ENCODE measurements around the gene ARL15.
"Not testable (repeated sequence)": the region's sequence is repeated elsewhere in the genome, so short reads cannot be mapped to it uniquely, and the experiment has no call there.

Gene ARL15

GRCh38 chr5:53982319-53982718 lies 328.1 kb downstream of the ARL15 start:
- DNase-seq (ENCODE audit: low read depth), result not testable (repeated sequence)

GRCh38 chr5:53980061-53980460 lies 330.3 kb downstream of the ARL15 start:
- no peak for DNase-seq (ENCODE audit: low read depth)

- no peak for DNase-seq (ENCODE audit: low read depth)
These were observed 336.4 kb downstream of the ARL15 start for GRCh38 chr5:53974021-53974420.

GRCh38 chr5:53972314-53972713 lies 338.1 kb downstream of the ARL15 start:
- no peak for DNase-seq (ENCODE audit: low read depth)

DNA sequence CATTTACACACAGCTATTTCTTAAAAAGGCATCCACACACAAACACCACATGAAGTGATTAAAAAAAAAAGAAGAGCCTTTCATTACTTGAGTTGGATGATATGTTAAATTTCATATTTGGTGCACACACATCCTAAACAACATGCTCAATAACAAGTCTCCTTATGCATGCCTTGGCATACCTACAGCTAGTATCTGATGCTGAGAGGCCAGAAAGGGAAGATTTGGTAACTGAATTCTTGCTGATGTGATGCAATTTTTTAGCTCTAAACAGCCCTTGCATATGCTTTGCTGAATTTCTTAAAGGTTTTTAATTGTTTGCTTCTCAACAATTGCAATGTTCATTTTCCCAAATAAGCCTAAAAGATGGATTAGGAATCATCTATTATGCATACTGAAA lies 338.8 kb downstream of the ARL15 start:
- DNase-seq (ENCODE audit: low read depth), result no peak

GRCh38 chr5:53971131-53971530 lies 339.2 kb downstream of the ARL15 start:
- DNase-seq (ENCODE audit: low read depth), result no peak

DNA sequence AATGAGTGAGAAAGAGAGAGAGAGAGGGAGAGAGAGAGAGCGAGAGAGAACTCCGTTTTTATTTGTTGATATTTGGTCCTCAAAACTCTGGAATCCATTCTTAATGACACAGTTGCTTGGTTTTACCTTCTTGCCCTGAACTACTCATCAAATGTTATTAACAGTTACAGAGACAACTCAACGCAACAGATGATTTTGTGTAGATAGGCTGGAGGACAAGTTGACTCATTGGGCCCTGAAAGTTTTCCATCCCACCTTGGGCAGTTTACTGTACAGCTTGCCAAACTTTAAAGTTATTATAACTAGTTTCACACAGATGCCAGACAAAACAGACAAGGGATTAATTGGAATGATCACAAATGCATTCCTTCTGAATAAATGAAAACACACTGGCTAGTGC lies 339.9 kb downstream of the ARL15 start:
- no peak for DNase-seq (ENCODE audit: low read depth)

GRCh38 chr5:53969176-53969730 lies 341.1 kb downstream of the ARL15 start:
- no peak for DNase-seq (ENCODE audit: low read depth)

DNA sequence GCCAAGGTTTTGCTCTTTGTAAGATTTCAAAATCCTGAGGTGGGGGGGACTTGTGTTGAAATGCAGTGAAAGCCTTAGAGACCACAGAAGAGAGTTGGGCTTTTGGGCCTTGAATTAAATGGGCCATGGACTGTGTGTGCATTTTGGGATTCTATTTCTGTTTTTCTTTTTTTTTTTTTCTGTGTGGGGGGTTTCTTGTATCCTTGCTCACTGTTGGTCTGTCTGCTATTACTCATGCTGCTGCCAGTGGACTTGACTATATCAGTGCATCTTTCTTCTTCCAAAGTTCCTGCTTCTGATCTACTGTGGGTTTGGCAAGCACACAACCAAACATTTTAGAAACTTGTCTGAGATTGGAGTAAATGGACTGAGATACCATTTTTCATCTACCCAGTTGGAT lies 344.9 kb downstream of the ARL15 start:
- no peak for DNase-seq (ENCODE audit: low read depth)

- no peak for DNase-seq (ENCODE audit: low read depth)
These were observed 346.4 kb downstream of the ARL15 start for GRCh38 chr5:53963958-53964357.

DNA sequence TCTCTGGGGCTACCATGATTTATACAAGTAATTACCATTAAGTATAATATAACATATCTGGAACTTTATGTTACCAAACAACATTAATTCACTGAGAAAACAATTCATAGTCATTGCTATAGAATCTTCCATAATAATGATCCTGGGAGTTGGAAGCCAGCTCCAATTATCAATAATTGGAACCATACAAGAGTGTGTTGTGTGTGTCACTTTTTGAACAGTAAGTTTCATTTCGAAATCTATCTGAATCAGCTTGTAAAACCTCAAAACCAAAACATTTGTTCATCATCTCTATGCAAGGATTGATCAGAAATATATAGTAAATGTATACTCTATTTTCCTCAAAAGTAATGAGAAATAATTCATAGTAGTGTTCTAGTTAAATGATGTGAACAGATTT lies 348.1 kb downstream of the ARL15 start:
- no peak for DNase-seq (ENCODE audit: low read depth)

DNA sequence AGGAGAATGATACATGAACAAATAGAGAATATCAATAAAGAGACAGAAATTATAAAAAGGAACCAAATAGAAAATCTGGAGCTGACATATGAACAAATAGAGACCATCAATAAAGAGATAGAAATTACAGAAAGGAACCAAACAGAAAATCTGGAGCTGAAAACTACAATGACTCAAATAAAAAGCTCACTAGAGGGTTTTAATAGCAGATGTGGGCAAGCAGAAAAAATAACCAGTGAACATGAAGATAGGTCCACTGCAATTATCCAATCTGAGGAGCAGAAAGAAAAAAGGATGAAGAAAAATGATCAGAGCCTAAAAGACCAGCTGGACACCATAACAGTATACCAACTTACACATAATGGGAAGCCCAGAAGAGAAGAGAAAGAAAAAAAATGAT lies 353.7 kb downstream of the ARL15 start:
- no peak for DNase-seq (ENCODE audit: low read depth)

DNA sequence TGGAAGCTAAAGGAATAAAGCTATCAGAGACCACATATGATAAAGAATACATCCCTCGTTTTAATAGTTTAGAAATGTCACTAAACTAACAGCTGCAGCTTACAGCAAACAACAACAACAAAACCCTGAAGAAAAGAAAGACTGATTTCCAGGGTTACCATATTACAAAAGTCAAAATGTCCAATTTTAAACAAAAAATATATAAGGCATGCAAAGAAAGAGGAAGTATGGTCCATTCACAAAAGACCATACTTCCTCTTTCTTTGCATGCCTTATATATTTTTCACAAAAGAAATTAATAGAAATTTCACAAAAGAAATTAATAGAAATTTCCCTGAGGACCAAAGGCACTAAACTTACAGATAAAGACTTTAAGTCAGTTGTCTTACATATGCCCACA lies 354.2 kb downstream of the ARL15 start:
- DNase-seq (ENCODE audit: low read depth), result no peak

GRCh38 chr5:53950621-53951020 lies 359.8 kb downstream of the ARL15 start:
- no peak for DNase-seq (ENCODE audit: low read depth)

DNA sequence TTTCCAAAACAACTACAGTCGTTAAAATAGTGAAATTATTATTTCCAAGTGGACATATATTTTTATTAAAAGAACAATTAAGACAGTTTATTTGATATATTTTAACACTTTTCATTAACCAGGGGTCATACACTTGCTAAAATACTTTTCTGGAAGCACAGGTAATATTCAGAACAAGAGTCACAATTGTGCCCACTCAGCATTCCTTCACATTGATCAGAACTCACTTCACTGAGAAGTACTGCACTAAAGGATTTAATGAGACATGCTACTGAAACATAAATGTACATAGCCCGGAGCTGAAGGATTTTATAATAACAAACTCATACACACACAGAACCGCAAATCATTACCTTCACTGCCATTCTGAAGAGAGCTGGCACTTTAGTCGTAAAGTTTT lies 361.8 kb downstream of the ARL15 start:
- no peak for DNase-seq (ENCODE audit: low read depth)

- DNase-seq (ENCODE audit: low read depth), result no peak
These were observed 363.8 kb downstream of the ARL15 start for GRCh38 chr5:53946405-53947100.

- no peak for DNase-seq (ENCODE audit: low read depth)
These were observed 365.4 kb downstream of the ARL15 start for GRCh38 chr5:53944981-53945380.

DNA sequence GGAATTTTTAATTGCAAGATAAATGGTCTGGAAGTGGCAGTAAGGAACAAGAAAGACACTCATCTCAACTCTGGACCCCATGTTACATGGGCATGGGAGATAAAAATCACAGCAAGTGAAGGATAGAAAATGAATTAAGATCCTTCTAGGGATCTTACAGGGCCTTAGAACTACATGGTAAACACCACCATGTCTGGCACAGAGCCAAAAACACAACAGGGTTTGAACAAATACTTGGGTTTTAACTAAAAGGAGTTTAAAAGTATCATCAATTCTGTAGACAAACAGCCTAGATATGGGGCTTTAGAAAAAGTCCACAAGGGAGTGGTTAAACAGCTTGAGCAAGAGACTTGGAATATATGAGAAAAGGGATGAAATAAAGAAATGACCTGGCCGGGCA lies 366.4 kb downstream of the ARL15 start:
- DNase-seq (ENCODE audit: low read depth), result no peak

- no peak for DNase-seq (ENCODE audit: low read depth)
These were observed 367.6 kb downstream of the ARL15 start for GRCh38 chr5:53942724-53943123.

DNA sequence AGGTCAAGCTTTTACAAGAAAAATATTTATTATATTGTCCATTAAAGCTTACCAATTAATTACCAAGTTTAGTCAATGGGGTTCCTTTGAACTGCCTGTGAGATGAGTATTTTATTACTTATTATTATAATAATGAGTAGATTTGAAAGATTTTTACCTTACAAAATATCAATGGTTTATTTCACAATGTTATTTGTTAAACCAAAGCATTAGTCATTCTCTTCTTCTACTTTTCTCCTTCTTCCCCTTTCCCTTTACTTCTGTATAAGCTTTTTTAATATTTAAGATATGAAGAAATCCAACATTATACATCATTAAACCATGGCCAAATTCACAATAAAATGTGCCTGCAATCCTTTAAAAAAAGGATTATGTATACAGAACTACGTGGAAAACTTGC lies 369.5 kb downstream of the ARL15 start:
- DNase-seq (ENCODE audit: low read depth), result no peak

GRCh38 chr5:53937467-53937866 lies 372.9 kb downstream of the ARL15 start:
- no peak for DNase-seq (ENCODE audit: low read depth)

- no peak for DNase-seq (ENCODE audit: low read depth)
These were observed 373.7 kb downstream of the ARL15 start for GRCh38 chr5:53936481-53937352.

GRCh38 chr5:53934151-53934820 lies 376.1 kb downstream of the ARL15 start:
- no peak for DNase-seq (ENCODE audit: low read depth)

All from stimulated activated CD8-positive, alpha-beta memory T cell treated with anti-CD3 and anti-CD28 coated beads, Interleukin-7, amount 100 ng/mL, for 24 hours (primary cell).